ENCODE data around the gene MYO1A. TPM values are rescaled to one million over a fixed set of nuclear protein-coding genes. Genes with fewer than 3 reads are reported as not detected.
A peak's percentile ranks its signal among the peaks of the same experiment; 100 is the strongest.

The MYO1A gene
- total and polyA plus RNA-seq, 2 of the 13 experiments (the other 11 are each of a cell fraction or from before 2014, with no cell fraction given), result 5.3 to 6.0 TPM

DNA sequence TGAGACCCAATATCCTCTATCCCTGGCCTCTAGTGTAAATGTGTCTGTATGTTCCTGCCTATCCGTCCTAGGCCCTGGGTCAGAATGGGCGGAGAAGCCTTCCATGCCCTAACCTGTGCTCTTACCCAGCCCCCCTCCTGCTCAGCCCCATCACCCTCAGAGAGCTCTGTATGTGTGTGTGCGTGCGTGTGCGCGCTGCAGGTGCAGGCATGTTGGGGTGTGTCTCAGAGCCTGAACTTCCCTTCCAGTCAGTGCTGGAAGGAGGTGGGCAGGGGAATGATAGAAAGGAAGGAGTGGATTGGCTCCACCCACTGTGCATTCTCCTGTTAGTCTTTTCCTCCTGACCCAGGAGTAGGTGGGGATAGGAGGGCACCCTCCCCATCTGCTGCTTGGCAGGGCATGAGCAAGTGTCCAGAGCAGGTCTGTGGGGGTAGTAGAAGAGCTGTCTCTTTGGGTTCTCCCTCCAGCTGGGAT, 46.2 kb upstream of the MYO1A start (continued):
- TF ChIP-seq ZNF777 (CRISPR knock-in tag; IDR thresholded peaks at IDR 0.05), result no peak
- no peak for TF ChIP-seq TBP (CRISPR knock-in tag; IDR thresholded peaks at IDR 0.05)
- no peak for TF ChIP-seq HNRNPL (IDR thresholded peaks at IDR 0.05; ENCODE audit: low read depth, low read length)

DNA sequence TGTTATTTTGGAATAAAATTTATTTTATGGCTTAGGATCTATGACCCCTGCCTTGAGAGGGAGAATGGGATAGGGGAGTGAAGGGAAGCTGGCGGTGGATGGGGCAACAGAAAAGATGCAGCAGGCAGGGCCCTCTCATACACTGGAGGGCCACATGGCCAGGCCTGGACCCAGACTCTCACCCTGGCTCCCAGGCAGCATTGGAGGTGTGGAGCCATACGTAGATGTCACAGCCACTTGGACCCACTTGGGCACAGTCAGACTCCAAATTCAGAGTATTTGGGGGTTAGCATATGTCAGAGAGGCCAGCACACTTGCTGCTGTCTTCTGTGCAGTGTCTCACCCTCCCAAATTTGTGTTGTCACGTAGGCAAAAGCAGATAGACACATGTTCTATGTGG, 45.5 kb upstream of the MYO1A start:
- no peak for FAIRE-seq
- TF ChIP-seq PBX3 (CRISPR knock-in tag; IDR thresholded peaks at IDR 0.05; ENCODE audit: borderline replicate concordance), result no peak
- TF ChIP-seq RBFOX2 (IDR thresholded peaks at IDR 0.05; ENCODE audit: low read depth, low read length), result 0 out of 2 replicates have a peak, but pooled peaks have one; percentile 46

More for the DNA sequence above, 45.5 kb upstream of the MYO1A start:
- Histone ChIP-seq H3K9me3 (ENCODE audit: low read length) (no peaks in the 10 kb centered on the region), H2AFZ (ENCODE audit: low read length) (no peak overlapping the region), H3K27me3 (ENCODE audit: control insufficient read depth in 1 of 2, insufficient read depth in 2 of 2, low read length in 2 of 2) (no peaks in the 10 kb centered on the region), H4K20me1 (ENCODE audit: insufficient read depth, low read length) (0 out of 2 replicates have a peak, but pooled peaks cover 6% of the 10 kb centered on the region), H3K36me3 (replicated peaks in 1 of 2; ENCODE audit: control insufficient read depth in 1 of 2, insufficient read depth in 2 of 2, low read length in 2 of 2) (peaks cover 14 to 37% of the 10 kb centered on the region in 2 experiments; a peak in 4 of 5 replicates), H3K4me2 (ENCODE audit: low read depth, low read length) (no peak overlapping the region), H3K4me3 (replicated peaks in 1 of 3; ENCODE audit: insufficient read depth in 1 of 3, low read depth in 2 of 3, low read length in 3 of 3) (no peak overlapping the region), H3K4me1 (ENCODE audit: insufficient read depth, low read length) (peaks cover 31% of the 10 kb centered on the region), H3K79me2 (ENCODE audit: insufficient read depth, low read length) (peaks cover 5% of the 10 kb centered on the region), H3K27ac (ENCODE audit: extremely low read length, insufficient read depth, low read length) (no peak overlapping the region), H3K9ac (ENCODE audit: insufficient read depth, low read depth, low read length) (no peak overlapping the region)
- in situ Hi-C loops (cut with HindIII; ENCODE audit: extremely low pct_ligation_motif_present, low pct_unique_long_range_greater_than_20kb) (no loop called here), intact Hi-C loops (cut with micrococcal nuclease; ENCODE audit: unreplicated experiment) (no loop called here)
- DNase-seq (ENCODE audit: low spot score) (no peak), ATAC-seq (no peak)
- BruUV-seq (replicated peaks), result no TSS peak
- POLR2A ChIA-PET, result interaction anchor here (1.2 to 13.5 kb wide), 3 partner anchors 9 to 134 kb away, joined by 3 to 309 read pairs (median 3); partner anchors contain the start of genes SHMT2 and STAT6
- CTCF ChIA-PET (ENCODE audit: low intra/inter-chr PET ratio, low total read pairs), result no interaction called here
- WGBS (ENCODE audit: low lambda C conversion rate), result 94% methylated on average over 3 of the region's 3 CpGs

Measured in HepG2 (cell line).